Heart left ventricle (tissue), 16 donors: ENCODE results near the gene RGSL1. TPM values are rescaled to one million over a fixed set of nuclear protein-coding genes. Genes with fewer than 3 reads are reported as not detected.

Experiments
- ATAC-seq, 4 donors: fragments of 200-7000 bp; cut with Tn5 transposase; one replicate each; pipeline ENCODE4 v1.9.1; 2020 to 2022; ENCODE audit warnings: moderate library complexity in 4 of 4, mild to moderate bottlenecking in 3 of 4, moderate number of reproducible peaks in 1 of 4
- DNase-seq, 5 donors: peaks; one replicate each; pipeline ENCODE4 v3.0.0-alpha.2; 2020
- H3K27ac ChIP-seq, 12 donors: fragments of 200-600 bp; sonication (generic) in 4 of 12; one replicate each; pipeline versions ENCODE4 v1.5.0 to v1.8.0; 2016 to 2022; ENCODE audit warnings: mild to moderate bottlenecking in 2 of 12
- H3K27me3 ChIP-seq, 9 donors: fragments of 200-600 bp; sonication (generic) in 2 of 9; one replicate each; pipeline versions ENCODE4 v1.5.1 to v1.8.0; 2016 to 2022; ENCODE audit warnings: mild to moderate bottlenecking in 3 of 9
- H3K36me3 ChIP-seq, 9 donors: fragments of 200-600 bp; sonication (generic) in 2 of 9; one replicate each; pipeline versions ENCODE4 v1.5.0 to v1.8.0; 2018 to 2022; ENCODE audit warnings: mild to moderate bottlenecking in 2 of 9
- H3K4me1 ChIP-seq, 12 donors: fragments of 200-600 bp; sonication (generic) in 4 of 12; one replicate each; pipeline versions ENCODE4 v1.5.0 to v1.8.0; 2016 to 2022; ENCODE audit warnings: mild to moderate bottlenecking in 3 of 12
- H3K4me3 ChIP-seq, 12 donors: fragments of 200-600 bp; sonication (generic) in 4 of 12; one replicate each; pipeline versions ENCODE4 v1.5.0 to v1.8.0; 2017 to 2022; ENCODE audit warnings: mild to moderate bottlenecking in 9 of 12, moderate library complexity in 4 of 12
- H3K9me3 ChIP-seq, 12 donors: fragments of 200-600 bp; sonication (generic) in 4 of 12; one replicate each; pipeline versions ENCODE4 v1.5.0 to v1.8.0; 2016 to 2022; ENCODE audit warnings: mild to moderate bottlenecking in 1 of 12
- CTCF ChIP-seq, 12 donors: fragments of 200-600 bp; sonication (generic) in 4 of 12; IDR thresholded peaks; one replicate each; pipeline versions ENCODE4 v1.5.0 to v1.8.0; 2018 to 2022; ENCODE audit warnings: antibody characterized with exemption in 12 of 12, mild to moderate bottlenecking in 5 of 12
- POLR2A ChIP-seq, 2 donors: fragments of 450-650 bp; IDR thresholded peaks; one replicate each; pipeline ENCODE4 v1.6.1; 2017; ENCODE audit warnings: antibody characterized with exemption in 2 of 2, mild to moderate bottlenecking in 2 of 2, moderate library complexity in 2 of 2
- whole genome bisulfite sequencing, 4 donors: extraction: QIAGEN DNeasy Blood & Tissue Kit in 2 of 4; methylation state at CpG; one replicate each; pipeline versions ENCODE4 v1.1.5 to v1.1.7; 2013 to 2018; 5-methylcytosine and 5-hydroxymethylcytosine counted together
- intact Hi-C, 10 donors: fragments of 100-400 bp; cut with DNase I; formaldehyde crosslinking; loops; one replicate each; pipeline versions ENCODE4 v1.11.1 to v1.14.2; 2022
- polyA plus RNA-seq, 2 donors: library from polyadenylated mRNA; stranded (reverse); fragments of 200-250 nt; gene quantifications; one replicate each; pipeline ENCODE4 v1.2.3, GENCODE V29; 2013
- total RNA-seq, 9 donors: library from RNA; depleted of rRNA in 2 of 9; stranded (reverse); fragments of >200 nt in 2 of 9; fragmentation: NEBNext Ultra II Directional in 3 of 9; extraction: Animal tissue kit (Norgen Biotek cat#: 25700) in 3 of 9; gene quantifications; one replicate each; pipeline versions ENCODE4 v1.1.0 to v1.2.4, GENCODE V29; 2016 to 2023
- donor health status: ischemic (EF 13 %, LVEDD 7.1; RV severe dilation, severe dysfunction).
- donor health status: healthy with polysubstance abuse.
- donor health status: DM: no; HTN: yes; CAD: no.
- donor health status: DM: no; HTN: no; CAD: no.
- donor health status: ischemic (EF 25% LVEDD 6.9; RV normal size, moderate dysfunction).
- donor health status: ischemic (EF 25% LVEDD 5.7; RV mildly dilated, moderate dysfunction).
- donor health status: healthy.
- donor health status: DM: yes; HTN: yes; CAD: no.
- donor health status: ischemic (EF 35%, LVEDD 5.7; RV mildly dilated, moderate dysfunction).
- donor health status: nonischemic (EF 11% LVEDD 7.7; RV severe dilation, severe dysfunction).
- donor health status: DM: yes; HTN: yes; CAD: no.
- donor health status: PGD.
- donor health status: ischemic (EF 29% LVEDD 5.4; RV normal size, mild dysfunction).
- donor health status: nonischemic (EF 23%, LVEDD 6.1; RV moderate dilation, normal function).

The RGSL1 gene
- total and polyA plus RNA-seq, 11 donors = not detected

GRCh38 chr1:182484531-182485257, 34.7 kb downstream of the RGSL1 start:
- Histone ChIP-seq H3K36me3 (no peaks in the 10 kb centered on the region), H3K4me3 (no peak overlapping the region), H3K27ac (no peak overlapping the region), H3K9me3 (peaks cover 0 to 7% (median 0%) of the 10 kb centered on the region in 12 donors), H3K4me1 (no peaks in the 10 kb centered on the region), H3K27me3 (no peaks in the 10 kb centered on the region)
- ATAC-seq (peak in 1 of 4 donors; percentile 31), DNase-seq (no peak)
- 54 to 65% (median 60%) methylated on average over 3 to 5 of the region's 5 CpGs for WGBS, 4 donors
- peak in 2 of 12 donors; percentile 7 to 10 for TF ChIP-seq CTCF (IDR thresholded peaks at IDR 0.05)
- no peak for TF ChIP-seq POLR2A (IDR thresholded peaks at IDR 0.05)
- intact Hi-C loops = no loop called here

GRCh38 chr1:182485861-182486260, 35.9 kb downstream of the RGSL1 start:
- ATAC-seq (no peak), DNase-seq (no peak)
- Histone ChIP-seq H3K4me1 (no peaks in the 10 kb centered on the region), H3K27me3 (no peaks in the 10 kb centered on the region), H3K9me3 (peaks cover 0 to 7% (median 0%) of the 10 kb centered on the region in 12 donors), H3K4me3 (no peak overlapping the region), H3K27ac (no peak overlapping the region), H3K36me3 (no peaks in the 10 kb centered on the region)
- intact Hi-C loops = no loop called here
- TF ChIP-seq POLR2A (IDR thresholded peaks at IDR 0.05) = no peak
- TF ChIP-seq CTCF (IDR thresholded peaks at IDR 0.05) = no peak
- 77 to 89% (median 84%) methylated on average over 3 of the region's 3 CpGs for WGBS, 4 donors

GRCh38 chr1:182488803-182489202, 38.9 kb downstream of the RGSL1 start:
- ATAC-seq = no peak
- H3K9me3 ChIP-seq = no peaks in the 10 kb centered on the region
- H3K4me1 ChIP-seq = no peaks in the 10 kb centered on the region
- intact Hi-C loops = no loop called here
- WGBS, 4 donors = 86 to 95% (median 90%) methylated on average over 1 of the region's 1 CpG
- no peak for DNase-seq
- H3K36me3 ChIP-seq = no peaks in the 10 kb centered on the region
- H3K27me3 ChIP-seq = no peaks in the 10 kb centered on the region
- no peak overlapping the region for H3K27ac ChIP-seq
- no peak for TF ChIP-seq POLR2A (IDR thresholded peaks at IDR 0.05)
- H3K4me3 ChIP-seq = no peak overlapping the region

- Histone ChIP-seq H3K4me1 (peaks cover 0 to 10% (median 0%) of the 10 kb centered on the region in 12 donors), H3K4me3 (no peak overlapping the region), H3K27ac (no peak overlapping the region), H3K27me3 (no peaks in the 10 kb centered on the region), H3K36me3 (no peaks in the 10 kb centered on the region), H3K9me3 (no peaks in the 10 kb centered on the region)
- WGBS, 4 donors = 76 to 87% (median 82%) methylated on average over 2 of the region's 2 CpGs
- TF ChIP-seq CTCF (IDR thresholded peaks at IDR 0.05) (no peak), POLR2A (IDR thresholded peaks at IDR 0.05) (no peak)
- ATAC-seq = no peak
- no peak for DNase-seq
- intact Hi-C loops = no loop called here
Measured at GRCh38 chr1:182493063-182493462, 43.1 kb downstream of the RGSL1 start.

- intact Hi-C loops = no loop called here
- peak; percentile 49 to 87 (median 70) for ATAC-seq
Measured at GRCh38 chr1:182495002-182495401, 45.1 kb downstream of the RGSL1 start.

More at GRCh38 chr1:182495002-182495401, 45.1 kb downstream of the RGSL1 start:
- Histone ChIP-seq H3K27ac (no peak overlapping the region), H3K9me3 (no peaks in the 10 kb centered on the region), H3K4me1 (peaks cover 0 to 10% (median 0%) of the 10 kb centered on the region in 12 donors), H3K27me3 (no peaks in the 10 kb centered on the region), H3K4me3 (no peak overlapping the region), H3K36me3 (no peaks in the 10 kb centered on the region)
- TF ChIP-seq POLR2A (IDR thresholded peaks at IDR 0.05) = no peak
- no peak for TF ChIP-seq CTCF (IDR thresholded peaks at IDR 0.05)
- peak in 1 of 5 donors; percentile 39 for DNase-seq
